GM15510 (cell line): Measurements from ENCODE around the gene DRAXIN.

ENCODE experiments used
- POLR2A ChIP-seq: IDR thresholded peaks from 3 replicates; pipeline ENCODE4 v1.6.1; 2011; ENCODE audit warnings: borderline replicate concordance; ENCODE audit not compliant: insufficient read length; ENCODE audit errors: extremely low read depth

Gene DRAXIN

GRCh38 chr1:11708554-11709350 lies 17.2 kb downstream of the DRAXIN start:
- no peak for TF ChIP-seq POLR2A

- no peak for TF ChIP-seq POLR2A
Measured at GRCh38 chr1:11711490-11711889, 20.0 kb downstream of the DRAXIN start.

- TF ChIP-seq POLR2A, result no peak
Measured at GRCh38 chr1:11712285-11712684, 20.8 kb downstream of the DRAXIN start.

- no peak for TF ChIP-seq POLR2A
Measured at GRCh38 chr1:11713095-11713494, 21.6 kb downstream of the DRAXIN start.

GRCh38 chr1:11714831-11715575 lies 23.5 kb downstream of the DRAXIN start:
- TF ChIP-seq POLR2A, result no peak

- no peak for TF ChIP-seq POLR2A
Measured at GRCh38 chr1:11719313-11720032, 28.0 kb downstream of the DRAXIN start.

- TF ChIP-seq POLR2A, result no peak
Measured at GRCh38 chr1:11720033-11720376, 28.5 kb downstream of the DRAXIN start.

GRCh38 chr1:11720525-11720924 lies 29.0 kb downstream of the DRAXIN start:
- no peak for TF ChIP-seq POLR2A

GRCh38 chr1:11721311-11721710 lies 29.8 kb downstream of the DRAXIN start:
- TF ChIP-seq POLR2A, result no peak

- TF ChIP-seq POLR2A, result no peak
Measured at GRCh38 chr1:11722538-11722937, 31.0 kb downstream of the DRAXIN start.

- no peak for TF ChIP-seq POLR2A
Measured at GRCh38 chr1:11725616-11726015, 34.1 kb downstream of the DRAXIN start.

GRCh38 chr1:11727119-11727518 lies 35.6 kb downstream of the DRAXIN start:
- no peak for TF ChIP-seq POLR2A

- no peak for TF ChIP-seq POLR2A
Measured at GRCh38 chr1:11728126-11728806, 36.8 kb downstream of the DRAXIN start.

GRCh38 chr1:11729155-11729497 lies 37.6 kb downstream of the DRAXIN start:
- TF ChIP-seq POLR2A, result no peak

GRCh38 chr1:11729498-11730428 lies 38.3 kb downstream of the DRAXIN start:
- TF ChIP-seq POLR2A, result no peak

GRCh38 chr1:11730429-11730891 lies 39.0 kb downstream of the DRAXIN start:
- TF ChIP-seq POLR2A, result no peak
